OCI-LY3 (cell line): ENCODE data around the gene CR1L.
"Not testable (repeated sequence)": the region's sequence is repeated elsewhere in the genome, so short reads cannot be mapped to it uniquely, and the experiment has no call there.

ENCODE experiments used
- H2AFZ ChIP-seq: fragments of 200-600, 300-600 bp; shearing (Covaris generic); 2 replicates; pipeline ENCODE4 v1.6.0; 2014; ENCODE audit warnings: antibody characterized with exemption, low read depth, low read length
- H3K27ac ChIP-seq: fragments of 200-600, 300-600 bp; sonication (generic); 2 replicates; pipeline ENCODE4 v1.5.1; 2014; ENCODE audit warnings: mild to moderate bottlenecking, low read length, moderate library complexity, mixed read lengths
- H3K27me3 ChIP-seq: fragments of 200-600, 300-600 bp; sonication (generic); 2 replicates; pipeline ENCODE4 v1.6.1; 2014; ENCODE audit warnings: low read depth, low read length, mixed read lengths
- H3K36me3 ChIP-seq: fragments of 200-600, 300-600 bp; sonication (generic); replicated peaks from 2 replicates; pipeline ENCODE3; 2014; ENCODE audit warnings: low read depth, low read length, mixed read lengths
- H3K4me1 ChIP-seq: fragments of 300-600, 200-600 bp; sonication (generic); 2 replicates; pipeline ENCODE4 v1.6.1; 2014; ENCODE audit warnings: low read length, mixed read lengths
- H3K4me2 ChIP-seq: fragments of 200-600, 300-600 bp; sonication (generic); 2 replicates; pipeline ENCODE4 v1.6.1; 2014; ENCODE audit warnings: low read length, mixed read lengths
- H3K4me3 ChIP-seq: fragments of 300-600, 200-600 bp; sonication (generic); 2 replicates; pipeline ENCODE4 v1.5.1; 2014; ENCODE audit warnings: antibody characterized with exemption, mild to moderate bottlenecking, low read length, moderate library complexity
- H3K79me2 ChIP-seq: fragments of 300-600, 200-600 bp; shearing (Covaris generic); 2 replicates; pipeline ENCODE4 v1.6.1; 2014; ENCODE audit warnings: mild to moderate bottlenecking, low read length, mixed read lengths
- H3K9ac ChIP-seq: fragments of 300-600, 200-600 bp; shearing (Covaris generic); 2 replicates; pipeline ENCODE4 v1.6.0; 2014; ENCODE audit warnings: mild to moderate bottlenecking, low read length, moderate library complexity
- H3K9me3 ChIP-seq: fragments of 200-600, 300-600 bp; shearing (Covaris generic); 2 replicates; pipeline ENCODE4 v1.6.1; 2014; ENCODE audit warnings: low read length, mixed read lengths; ENCODE audit not compliant: insufficient read depth
- H4K20me1 ChIP-seq: fragments of 200-600, 300-600 bp; sonication (generic); 2 replicates; pipeline ENCODE4 v1.6.1; 2016; ENCODE audit warnings: low read length, mixed read lengths; ENCODE audit not compliant: insufficient read depth
- CTCF ChIP-seq: fragments of 200-600, 300-600 bp; sonication (generic); IDR thresholded peaks from 2 replicates; pipeline ENCODE4 v1.5.1; 2014; ENCODE audit warnings: antibody characterized with exemption, low read length, low read depth
- EZH2phosphoT487 ChIP-seq: fragments of 200-600 bp; shearing (Covaris generic); IDR thresholded peaks from 2 replicates; pipeline ENCODE4 v1.6.1; 2018; ENCODE audit warnings: antibody characterized with exemption, mixed run types, low read depth

The CR1L gene

GRCh38 chr1:207698822-207699483 lies 54.0 kb downstream of the CR1L start:
- H3K27ac ChIP-seq: no peak overlapping the region
- H4K20me1 ChIP-seq: no peaks in the 10 kb centered on the region
- no peak overlapping the region for H3K4me2 ChIP-seq
- 0 out of 2 replicates have a peak, but pooled peaks cover 2% of the 10 kb centered on the region for H3K27me3 ChIP-seq
- H3K4me3 ChIP-seq: no peak overlapping the region
- no peak overlapping the region for H3K9ac ChIP-seq
- TF ChIP-seq EZH2phosphoT487 (no peak), CTCF (peak; percentile 77)
- H3K36me3 ChIP-seq: no peaks in the 10 kb centered on the region
- H3K4me1 ChIP-seq: no peaks in the 10 kb centered on the region
- H3K9me3 ChIP-seq: no peaks in the 10 kb centered on the region
- H3K79me2 ChIP-seq: no peaks in the 10 kb centered on the region
- H2AFZ ChIP-seq: no peak overlapping the region

GRCh38 chr1:207702317-207702716 lies 57.4 kb downstream of the CR1L start:
- Histone ChIP-seq H4K20me1 (no peaks in the 10 kb centered on the region), H3K36me3 (no peaks in the 10 kb centered on the region), H3K4me1 (no peaks in the 10 kb centered on the region), H3K79me2 (no peaks in the 10 kb centered on the region), H3K4me2 (no peak overlapping the region), H3K9me3 (no peaks in the 10 kb centered on the region), H3K4me3 (no peak overlapping the region), H2AFZ (no peak overlapping the region), H3K27me3 (0 out of 2 replicates have a peak, but pooled peaks cover 2% of the 10 kb centered on the region), H3K27ac (no peak overlapping the region), H3K9ac (no peak overlapping the region)
- no peak for TF ChIP-seq CTCF
- no peak for TF ChIP-seq EZH2phosphoT487

GRCh38 chr1:207703712-207704111 lies 58.8 kb downstream of the CR1L start:
- no peaks in the 10 kb centered on the region for H3K79me2 ChIP-seq
- H4K20me1 ChIP-seq: no peaks in the 10 kb centered on the region
- H3K4me1 ChIP-seq: no peaks in the 10 kb centered on the region
- H3K4me3 ChIP-seq: no peak overlapping the region
- H3K9ac ChIP-seq: no peak overlapping the region
- no peaks in the 10 kb centered on the region for H3K36me3 ChIP-seq
- no peaks in the 10 kb centered on the region for H3K9me3 ChIP-seq
- no peak overlapping the region for H2AFZ ChIP-seq
- no peaks in the 10 kb centered on the region for H3K27me3 ChIP-seq
- H3K27ac ChIP-seq: no peak overlapping the region
- no peak for TF ChIP-seq CTCF
- no peak for TF ChIP-seq EZH2phosphoT487
- H3K4me2 ChIP-seq: no peak overlapping the region

- H3K79me2 ChIP-seq, H4K20me1 ChIP-seq, H3K4me1 ChIP-seq, H3K9me3 ChIP-seq, H3K4me3 ChIP-seq, H3K27me3 ChIP-seq, H3K36me3 ChIP-seq, H3K4me2 ChIP-seq, H2AFZ ChIP-seq, H3K27ac ChIP-seq, H3K9ac ChIP-seq: not testable (repeated sequence)
Measured at GRCh38 chr1:207708004-207708403, 63.1 kb downstream of the CR1L start.
